ENCODE results near the gene WNT7B.

GRCh38 chr22:45949891-45950290 lies 27.1 kb downstream of the WNT7B start:
- TF ChIP-seq CTCF (IDR thresholded peaks at IDR 0.05) (no peak), POLR2A (IDR thresholded peaks at IDR 0.05) (no peak)
